ENCODE data around the gene SLC17A4. TPM values are rescaled to one million over a fixed set of nuclear protein-coding genes. Genes with fewer than 3 reads are reported as not detected.

The SLC17A4 gene
- total RNA-seq, 4 donors from 2014 or later = 7.4 to 92.9 (median 70.2) TPM

DNA sequence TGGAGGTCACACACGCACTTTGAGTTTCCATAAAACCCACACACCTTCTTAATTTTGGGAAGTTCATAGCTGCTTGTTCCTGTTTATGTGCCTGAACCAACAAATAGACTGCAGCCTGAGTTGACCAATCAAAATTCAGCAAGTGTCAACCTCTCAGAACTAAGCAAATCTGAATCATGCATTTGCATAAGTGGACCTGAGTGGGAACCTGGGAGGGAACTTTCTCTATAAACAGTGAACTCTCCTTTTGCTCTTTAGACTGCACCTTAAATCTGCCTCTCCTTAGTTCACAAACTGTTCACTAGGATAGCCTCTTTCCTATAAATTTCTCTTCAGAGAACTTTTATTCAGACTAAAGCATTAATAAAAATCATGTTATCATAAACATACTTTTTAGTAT is 39.4 kb downstream of the SLC17A4 start:
- H3K4me3 ChIP-seq = no peak overlapping the region
- no peaks in the 10 kb centered on the region for H3K36me3 ChIP-seq
- no peak overlapping the region for H3K27ac ChIP-seq
- no peaks in the 10 kb centered on the region for H3K9me3 ChIP-seq
- DNase-seq = no peak
- TF ChIP-seq, protein P1, sequence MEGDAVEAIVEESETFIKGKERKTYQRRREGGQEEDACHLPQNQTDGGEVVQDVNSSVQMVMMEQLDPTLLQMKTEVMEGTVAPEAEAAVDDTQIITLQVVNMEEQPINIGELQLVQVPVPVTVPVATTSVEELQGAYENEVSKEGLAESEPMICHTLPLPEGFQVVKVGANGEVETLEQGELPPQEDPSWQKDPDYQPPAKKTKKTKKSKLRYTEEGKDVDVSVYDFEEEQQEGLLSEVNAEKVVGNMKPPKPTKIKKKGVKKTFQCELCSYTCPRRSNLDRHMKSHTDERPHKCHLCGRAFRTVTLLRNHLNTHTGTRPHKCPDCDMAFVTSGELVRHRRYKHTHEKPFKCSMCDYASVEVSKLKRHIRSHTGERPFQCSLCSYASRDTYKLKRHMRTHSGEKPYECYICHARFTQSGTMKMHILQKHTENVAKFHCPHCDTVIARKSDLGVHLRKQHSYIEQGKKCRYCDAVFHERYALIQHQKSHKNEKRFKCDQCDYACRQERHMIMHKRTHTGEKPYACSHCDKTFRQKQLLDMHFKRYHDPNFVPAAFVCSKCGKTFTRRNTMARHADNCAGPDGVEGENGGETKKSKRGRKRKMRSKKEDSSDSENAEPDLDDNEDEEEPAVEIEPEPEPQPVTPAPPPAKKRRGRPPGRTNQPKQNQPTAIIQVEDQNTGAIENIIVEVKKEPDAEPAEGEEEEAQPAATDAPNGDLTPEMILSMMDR (IDR thresholded peaks at IDR 0.05) = no peak
- no peak for TF ChIP-seq POLR2A (IDR thresholded peaks at IDR 0.05)
- H3K27me3 ChIP-seq = no peaks in the 10 kb centered on the region
- H3K4me1 ChIP-seq = no peaks in the 10 kb centered on the region

DNA sequence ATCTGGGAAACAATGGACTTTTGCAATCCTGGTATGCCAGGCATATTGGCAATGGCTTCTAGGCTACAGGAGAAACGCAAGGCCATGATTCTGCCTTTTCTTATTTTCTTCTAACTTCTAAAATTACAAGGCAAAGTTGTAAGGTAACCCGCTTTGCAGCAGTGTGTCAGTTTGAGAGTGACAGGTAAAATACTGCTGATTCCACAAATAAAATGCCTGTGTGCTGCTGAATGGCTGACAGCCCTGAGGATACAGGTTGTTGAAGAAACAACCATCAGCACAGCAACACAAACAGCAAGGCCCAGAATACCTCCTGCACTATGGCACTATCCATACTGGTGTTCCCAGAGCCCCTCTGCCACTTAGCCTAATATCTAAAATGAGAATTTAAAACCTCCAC is 40.2 kb downstream of the SLC17A4 start:
- H3K4me1 ChIP-seq = no peaks in the 10 kb centered on the region
- no peak overlapping the region for H3K27ac ChIP-seq
- no peaks in the 10 kb centered on the region for H3K9me3 ChIP-seq
- DNase-seq = no peak
- H3K4me3 ChIP-seq = no peak overlapping the region
- TF ChIP-seq, protein P1 (IDR thresholded peaks at IDR 0.05) = no peak
- no peak for TF ChIP-seq POLR2A (IDR thresholded peaks at IDR 0.05)
- H3K36me3 ChIP-seq = no peaks in the 10 kb centered on the region
- no peaks in the 10 kb centered on the region for H3K27me3 ChIP-seq

DNA sequence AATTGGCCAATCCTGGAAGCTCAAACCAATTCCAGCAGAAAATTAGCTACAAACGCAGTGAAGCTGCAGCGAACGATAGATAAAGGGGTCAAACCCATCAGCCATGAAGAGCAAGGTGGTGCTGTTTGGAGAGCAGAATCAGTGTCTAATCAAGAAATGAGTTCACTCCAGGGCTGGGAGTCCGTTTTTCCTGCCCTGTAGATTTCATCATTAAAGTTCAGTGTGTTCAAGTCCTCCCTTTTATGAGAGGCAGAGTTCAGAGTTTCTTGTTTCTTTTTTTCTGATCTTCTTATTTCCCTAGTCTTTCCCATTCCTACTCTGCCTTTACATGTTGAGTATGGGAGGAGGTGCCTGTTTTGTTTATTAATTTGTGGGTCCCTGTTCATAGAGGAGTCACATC is 46.9 kb downstream of the SLC17A4 start:
- H3K4me3 ChIP-seq = no peak overlapping the region
- H3K9me3 ChIP-seq = no peaks in the 10 kb centered on the region
- no peak for DNase-seq

DNA sequence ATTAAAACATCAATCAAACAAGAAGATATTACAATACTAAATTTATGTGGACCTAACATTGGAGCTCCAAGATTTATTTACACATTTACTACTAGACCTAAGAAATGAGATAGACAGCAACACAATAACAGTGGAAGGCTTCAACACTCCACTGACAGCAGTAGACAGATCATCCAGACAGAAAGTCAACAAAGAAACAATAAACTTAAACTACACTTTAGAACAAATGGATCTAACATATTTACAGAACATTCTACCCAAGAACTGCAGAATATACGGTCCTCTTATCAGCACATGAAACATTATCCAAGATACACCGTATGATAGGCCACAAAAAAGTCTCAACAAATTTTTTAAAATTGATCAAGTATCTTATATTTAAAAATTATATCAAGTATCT is 50.3 kb downstream of the SLC17A4 start:
- H3K4me3 ChIP-seq = no peak overlapping the region
- no peak overlapping the region for H3K27ac ChIP-seq
- no peak for DNase-seq
- no peak for TF ChIP-seq POLR2A (IDR thresholded peaks at IDR 0.05)
- TF ChIP-seq, protein P1 (IDR thresholded peaks at IDR 0.05) = no peak
- H3K36me3 ChIP-seq = no peaks in the 10 kb centered on the region
- no peaks in the 10 kb centered on the region for H3K27me3 ChIP-seq
- H3K9me3 ChIP-seq = no peaks in the 10 kb centered on the region
- no peaks in the 10 kb centered on the region for H3K4me1 ChIP-seq

More for the DNA sequence above, 46.9 kb downstream of the SLC17A4 start:
- H3K36me3 ChIP-seq = no peaks in the 10 kb centered on the region
- H3K27me3 ChIP-seq = no peaks in the 10 kb centered on the region
- TF ChIP-seq, protein P1 (IDR thresholded peaks at IDR 0.05) = no peak
- TF ChIP-seq POLR2A (IDR thresholded peaks at IDR 0.05) = no peak
- H3K27ac ChIP-seq = no peak overlapping the region
- H3K4me1 ChIP-seq = no peaks in the 10 kb centered on the region

DNA sequence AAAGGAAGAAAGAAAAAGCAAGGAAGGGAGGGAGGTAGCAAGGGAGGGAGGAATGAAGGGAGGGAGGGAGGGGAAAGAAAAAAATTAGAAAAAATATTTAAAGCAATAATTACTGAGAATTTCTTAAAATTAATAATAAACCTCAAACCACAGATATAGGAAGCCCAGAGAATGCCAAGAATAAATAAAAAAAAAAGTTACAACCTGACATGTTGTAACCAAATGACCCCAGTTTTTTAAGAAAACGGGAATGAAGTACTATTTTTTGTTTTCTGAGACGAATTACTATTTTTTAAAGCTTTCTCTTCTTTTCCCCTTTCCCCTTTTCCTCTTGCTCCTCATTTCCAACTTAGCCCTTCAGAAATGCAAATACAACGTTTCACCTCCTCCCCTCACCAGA is 60.7 kb downstream of the SLC17A4 start:
- DNase-seq = no peak
- TF ChIP-seq, protein P1 (IDR thresholded peaks at IDR 0.05) = no peak
- no peak for TF ChIP-seq POLR2A (IDR thresholded peaks at IDR 0.05)
- H3K36me3 ChIP-seq = no peaks in the 10 kb centered on the region
- H3K4me1 ChIP-seq = no peaks in the 10 kb centered on the region
- no peak overlapping the region for H3K27ac ChIP-seq
- no peaks in the 10 kb centered on the region for H3K27me3 ChIP-seq
- no peak overlapping the region for H3K4me3 ChIP-seq
- H3K9me3 ChIP-seq = no peaks in the 10 kb centered on the region

DNA sequence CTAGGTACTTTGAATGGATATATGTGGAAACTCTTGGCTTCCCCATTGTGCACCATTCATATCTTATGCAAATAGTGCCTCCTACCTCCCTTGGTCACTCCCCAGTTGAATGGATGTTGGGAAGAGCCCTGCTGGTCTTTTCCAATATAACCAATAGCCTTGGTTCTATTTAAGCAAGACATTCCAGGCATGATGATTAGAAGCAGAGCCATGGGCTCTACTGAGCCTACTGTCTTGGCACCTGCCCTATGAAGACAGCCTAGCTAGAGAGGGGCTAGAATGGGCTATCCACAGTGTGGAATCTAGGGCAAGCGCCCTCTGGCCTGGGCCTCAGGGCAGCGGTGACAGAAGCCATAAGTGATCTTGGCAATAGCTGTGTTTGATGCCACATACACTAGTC is 61.7 kb downstream of the SLC17A4 start:
- no peaks in the 10 kb centered on the region for H3K9me3 ChIP-seq
- H3K4me1 ChIP-seq = no peaks in the 10 kb centered on the region
- H3K27ac ChIP-seq = no peak overlapping the region
- H3K4me3 ChIP-seq = no peak overlapping the region
- TF ChIP-seq, protein P1 (IDR thresholded peaks at IDR 0.05) = no peak
- H3K27me3 ChIP-seq = no peaks in the 10 kb centered on the region
- no peaks in the 10 kb centered on the region for H3K36me3 ChIP-seq
- DNase-seq = no peak

All from Peyer's patch (tissue), 4 donors.